Inflammatory macrophage treated with lipopolysaccharide for 4 hours (primary cell): ENCODE results near the gene ADCY1.
A peak's percentile ranks its signal among the peaks of the same experiment; 100 is the strongest.
"Not testable (repeated sequence)": the region's sequence is repeated elsewhere in the genome, so short reads cannot be mapped to it uniquely, and the experiment has no call there.

Source experiments
- DNase-seq: peaks from one replicate; pipeline ENCODE4 v3.0.0-alpha.2; 2020

ADCY1 gene

GRCh38 chr7:45768516-45769394 lies 194.6 kb downstream of the ADCY1 start:
- peak; percentile 99 for DNase-seq

GRCh38 chr7:45769626-45770025 lies 195.5 kb downstream of the ADCY1 start:
- not testable (repeated sequence) for DNase-seq
